Neutrophil (primary cell): Measurements from ENCODE around the gene CEBPG.

Experiments
- H3K27ac ChIP-seq: fragments of 200-600 bp; sonication (generic); 2 replicates; pipeline ENCODE4 v1.5.1; 2016; ENCODE audit warnings: mild to moderate bottlenecking, moderate library complexity
- H3K27me3 ChIP-seq: fragments of 200-600 bp; sonication (generic); 2 replicates; pipeline ENCODE4 v1.6.0; 2016; ENCODE audit warnings: mild to moderate bottlenecking
- H3K36me3 ChIP-seq: fragments of 200-600 bp; sonication (generic); 2 replicates; pipeline ENCODE4 v1.5.1; 2017
- H3K4me1 ChIP-seq, 2 experiments: fragments of 200-600 bp in 1 of 2; sonication (generic) in 1 of 2; 1 replicate in 1 of 2; 2 replicates in 1 of 2; pipeline versions ENCODE4 v1.5.1 to v1.6.1; 2013 to 2016; ENCODE audit warnings: low read depth in 1 of 2, low read length in 1 of 2, mild to moderate bottlenecking in 1 of 2, moderate library complexity in 1 of 2; ENCODE audit not compliant: control insufficient read depth in 1 of 2, insufficient read depth in 1 of 2
- H3K4me3 ChIP-seq, 2 experiments: fragments of 200-600 bp in 1 of 2; sonication (generic) in 1 of 2; 1 replicate in 1 of 2; 2 replicates in 1 of 2; pipeline ENCODE4 v1.5.1; 2013 to 2016; ENCODE audit warnings: low read depth in 1 of 2, low read length in 1 of 2, mild to moderate bottlenecking in 1 of 2, moderate library complexity in 1 of 2
- H3K9me3 ChIP-seq: fragments of 200-600 bp; sonication (generic); 2 replicates; pipeline ENCODE4 v1.5.1; 2016
- CTCF ChIP-seq: fragments of 200-600 bp; sonication (generic); IDR thresholded peaks from 2 replicates; pipeline ENCODE4 v1.5.1; 2016; ENCODE audit warnings: antibody characterized with exemption

The CEBPG gene

GRCh38 chr19:33409906-33410685, 36.6 kb downstream of the CEBPG start:
- no peaks in the 10 kb centered on the region for H3K27me3 ChIP-seq
- no peak overlapping the region for H3K4me3 ChIP-seq
- no peak for TF ChIP-seq CTCF
- no peaks in the 10 kb centered on the region for H3K9me3 ChIP-seq
- H3K36me3 ChIP-seq, result no peaks in the 10 kb centered on the region
- H3K27ac ChIP-seq, result no peak overlapping the region
- no peaks in the 10 kb centered on the region for H3K4me1 ChIP-seq

- no peaks in the 10 kb centered on the region for H3K36me3 ChIP-seq
- H3K9me3 ChIP-seq, result no peaks in the 10 kb centered on the region
- no peak for TF ChIP-seq CTCF
- no peaks in the 10 kb centered on the region for H3K4me1 ChIP-seq
- no peak overlapping the region for H3K27ac ChIP-seq
- no peaks in the 10 kb centered on the region for H3K27me3 ChIP-seq
- H3K4me3 ChIP-seq, result no peak overlapping the region
These were observed 37.4 kb downstream of the CEBPG start for GRCh38 chr19:33410915-33411401.

GRCh38 chr19:33411621-33412180, 38.2 kb downstream of the CEBPG start:
- TF ChIP-seq CTCF, result no peak
- Histone ChIP-seq H3K27me3 (no peaks in the 10 kb centered on the region), H3K36me3 (no peaks in the 10 kb centered on the region), H3K27ac (no peak overlapping the region), H3K9me3 (no peaks in the 10 kb centered on the region), H3K4me3 (no peak overlapping the region), H3K4me1 (peaks cover 3 to 5% of the 10 kb centered on the region in 2 experiments)

- Histone ChIP-seq H3K4me1 (peaks cover 3 to 5% of the 10 kb centered on the region in 2 experiments), H3K9me3 (no peaks in the 10 kb centered on the region), H3K36me3 (no peaks in the 10 kb centered on the region), H3K27me3 (no peaks in the 10 kb centered on the region), H3K27ac (no peak overlapping the region), H3K4me3 (no peak overlapping the region)
- no peak for TF ChIP-seq CTCF
These were observed 39.3 kb downstream of the CEBPG start for GRCh38 chr19:33412601-33413425.

GRCh38 chr19:33413426-33413725, 39.9 kb downstream of the CEBPG start:
- TF ChIP-seq CTCF, result no peak

More at GRCh38 chr19:33413426-33413725, 39.9 kb downstream of the CEBPG start:
- H3K9me3 ChIP-seq, result no peaks in the 10 kb centered on the region
- no peaks in the 10 kb centered on the region for H3K36me3 ChIP-seq
- H3K27ac ChIP-seq, result no peak overlapping the region
- H3K4me3 ChIP-seq, result no peak overlapping the region
- no peaks in the 10 kb centered on the region for H3K27me3 ChIP-seq
- peaks cover 3 to 5% of the 10 kb centered on the region in 2 experiments for H3K4me1 ChIP-seq
